GM21717 (cell line): ENCODE results near the gene MAP3K7.

ENCODE experiments used
- ATAC-seq: cut with Tn5 transposase; IDR thresholded peaks from one replicate; pipeline ENCODE4 v1.9.1; 2021; ENCODE audit warnings: mild to moderate bottlenecking, moderate library complexity; ENCODE audit not compliant: unreplicated experiment

Gene MAP3K7

DNA sequence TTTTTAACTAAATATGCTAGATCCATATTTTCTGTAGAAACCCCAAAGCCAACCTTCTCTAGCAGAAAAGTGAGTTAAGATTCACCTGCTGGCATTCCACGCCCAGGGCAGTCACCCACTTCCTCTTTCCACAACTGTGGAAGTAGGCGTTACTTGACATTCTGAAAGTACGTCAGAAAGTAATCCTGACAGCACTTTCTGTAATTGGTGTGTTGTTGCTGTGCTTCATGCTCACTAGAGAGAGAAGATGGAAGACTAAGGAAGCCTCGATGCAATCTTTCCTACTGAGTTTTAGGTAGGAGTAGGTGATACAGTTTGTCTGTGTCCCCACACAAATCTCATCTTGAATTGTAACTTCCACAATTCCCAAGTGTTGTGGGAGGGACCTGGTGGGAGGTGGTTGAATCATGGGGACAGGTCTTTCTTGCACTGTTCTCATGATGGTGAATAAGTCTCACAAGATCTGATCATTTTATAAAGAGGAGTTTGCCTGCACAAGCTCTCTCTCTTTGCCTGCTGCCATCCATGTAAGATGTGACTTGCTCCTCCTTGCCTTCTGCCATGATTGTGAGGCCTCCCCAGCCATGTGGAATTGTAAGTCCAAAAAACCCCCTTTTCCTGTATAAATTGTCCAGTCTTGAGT lies 101.1 kb downstream of the MAP3K7 start:
- no peak for ATAC-seq

GRCh38 chr6:90484903-90485302 lies 102.0 kb downstream of the MAP3K7 start:
- no peak for ATAC-seq

DNA sequence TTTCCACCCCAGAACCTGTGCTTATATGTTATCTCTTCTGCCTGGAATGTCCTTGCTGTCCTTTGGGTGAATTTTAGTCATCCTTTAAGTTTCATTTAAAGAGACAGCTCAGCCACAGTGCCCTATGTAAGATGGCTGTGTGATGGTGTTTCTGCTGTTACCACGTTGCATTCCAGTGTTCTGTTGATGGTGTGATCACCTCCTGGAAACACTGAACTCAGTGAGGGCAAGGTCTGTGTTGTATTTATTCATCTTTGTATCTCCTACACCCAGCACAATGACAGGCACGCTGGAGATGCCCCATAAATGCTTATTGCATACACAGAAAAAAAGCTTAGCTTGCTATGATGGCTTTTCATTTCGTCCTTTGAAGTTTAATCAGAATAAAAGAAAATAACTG lies 102.5 kb downstream of the MAP3K7 start:
- no peak for ATAC-seq

DNA sequence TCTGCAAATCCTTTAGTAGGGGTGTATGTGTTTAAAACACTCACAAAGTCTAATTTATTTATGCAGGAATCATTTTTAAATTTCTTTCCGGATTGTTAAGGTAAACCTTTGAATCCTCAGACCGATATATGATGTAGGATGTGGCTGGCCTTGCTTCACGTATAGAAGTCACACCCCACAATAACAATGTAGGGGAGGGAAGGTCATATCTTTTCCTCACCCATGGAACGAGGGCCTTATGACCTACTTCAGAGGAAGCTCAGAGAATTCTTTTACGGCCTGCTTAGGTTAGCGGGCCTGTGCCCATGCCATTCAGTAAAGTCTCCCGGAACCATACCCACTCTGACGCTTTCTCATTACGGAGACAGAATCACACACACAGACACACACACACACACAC lies 102.9 kb downstream of the MAP3K7 start:
- ATAC-seq, result no peak

- ATAC-seq, result no peak
Observed at GRCh38 chr6:90483116-90483839, 103.6 kb downstream of the MAP3K7 start.

- no peak for ATAC-seq
Observed at GRCh38 chr6:90480666-90481065, 106.2 kb downstream of the MAP3K7 start.

DNA sequence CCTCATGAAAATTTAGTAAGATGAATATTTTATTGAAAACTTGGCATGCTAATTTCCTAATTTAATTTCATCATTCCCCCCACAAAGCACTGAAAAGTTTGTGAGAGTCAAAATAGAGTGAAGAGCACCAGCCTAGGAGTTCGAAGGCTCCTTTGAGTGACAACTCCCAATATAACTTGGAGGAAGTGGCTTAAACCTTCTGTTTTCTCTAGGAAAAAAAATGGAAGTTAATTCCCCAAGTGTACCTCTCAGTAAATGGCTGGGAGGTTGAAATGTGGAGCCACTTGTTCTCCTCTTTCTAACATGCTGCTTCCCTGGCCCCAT lies 107.3 kb downstream of the MAP3K7 start:
- no peak for ATAC-seq

DNA sequence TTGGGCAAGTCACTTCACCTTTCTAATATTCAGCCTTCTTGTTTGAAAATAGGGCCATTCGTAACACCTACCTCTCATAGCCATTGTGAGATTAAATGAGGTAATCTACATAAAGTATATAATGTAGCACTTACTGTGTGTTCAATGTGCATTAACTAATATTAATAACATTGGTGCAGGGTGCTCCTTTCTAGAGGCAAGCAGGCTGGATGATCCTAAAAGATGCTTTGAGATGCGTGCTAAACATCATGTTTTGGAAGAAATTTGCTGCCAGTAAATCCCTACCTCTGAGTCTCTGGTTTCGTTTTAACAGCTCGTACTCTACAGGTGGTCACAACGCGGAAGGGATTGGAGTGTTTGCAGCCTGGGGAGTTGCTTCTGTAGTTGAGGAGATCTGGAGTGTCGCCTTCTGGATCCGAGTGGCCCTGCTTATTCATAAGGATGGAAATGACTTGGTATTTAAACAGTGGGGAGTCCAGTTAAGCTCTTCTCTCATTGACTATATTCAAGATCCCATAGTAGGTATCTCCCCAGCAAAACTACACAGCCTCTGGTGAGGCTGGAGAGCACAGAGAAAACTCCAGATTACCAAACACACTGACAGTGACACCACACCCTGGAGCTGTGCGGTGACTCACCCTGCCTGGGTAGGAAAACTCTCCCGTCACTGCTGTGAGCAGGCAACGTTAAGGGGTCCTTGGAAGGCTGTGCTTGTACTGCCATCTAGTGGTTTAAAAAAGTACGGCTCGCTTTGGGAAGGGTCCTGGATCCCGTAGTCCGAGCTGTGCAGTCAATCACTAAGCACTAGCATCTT lies 107.9 kb downstream of the MAP3K7 start:
- ATAC-seq, result peak; percentile 85

DNA sequence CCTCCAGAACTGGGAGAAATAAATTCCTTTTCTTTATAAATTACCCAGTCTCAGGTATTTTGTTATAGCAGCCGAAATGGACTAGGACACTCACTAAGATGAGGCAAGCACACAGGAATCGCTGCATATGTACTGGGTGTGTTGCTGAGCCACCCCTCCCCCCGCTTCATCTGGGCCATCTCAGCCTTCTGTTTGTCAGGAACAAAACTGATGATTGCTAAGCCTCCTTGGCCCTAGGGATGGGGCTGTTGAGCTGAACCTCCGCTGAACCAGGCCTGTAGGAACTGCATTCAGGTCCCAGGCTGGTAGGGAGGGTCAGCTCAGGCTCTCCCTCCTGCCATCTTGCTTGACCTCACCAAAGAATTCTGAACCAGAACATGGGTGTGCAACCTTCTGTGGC lies 108.6 kb downstream of the MAP3K7 start:
- no peak for ATAC-seq

- ATAC-seq, result no peak
Observed at GRCh38 chr6:90477366-90477765, 109.5 kb downstream of the MAP3K7 start.

DNA sequence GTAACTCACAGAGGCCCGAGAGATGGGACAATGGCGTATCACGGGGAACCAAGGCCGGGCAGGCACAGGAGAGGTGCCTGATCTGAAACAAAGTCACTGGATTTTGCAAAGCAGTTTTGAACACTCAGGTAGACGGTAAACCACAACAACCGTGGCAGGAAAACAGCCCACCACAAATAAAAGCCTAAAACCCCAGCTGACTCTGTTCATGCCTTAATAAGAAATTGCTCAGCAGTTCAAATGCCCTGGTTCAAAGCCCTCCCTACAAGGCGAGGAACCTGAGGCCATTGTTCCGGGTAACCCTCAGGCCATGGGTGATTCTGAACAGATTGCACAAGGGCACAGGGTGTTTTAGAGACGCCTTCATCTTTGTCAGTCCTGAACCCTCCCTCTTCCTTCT lies 114.2 kb downstream of the MAP3K7 start:
- ATAC-seq, result no peak

DNA sequence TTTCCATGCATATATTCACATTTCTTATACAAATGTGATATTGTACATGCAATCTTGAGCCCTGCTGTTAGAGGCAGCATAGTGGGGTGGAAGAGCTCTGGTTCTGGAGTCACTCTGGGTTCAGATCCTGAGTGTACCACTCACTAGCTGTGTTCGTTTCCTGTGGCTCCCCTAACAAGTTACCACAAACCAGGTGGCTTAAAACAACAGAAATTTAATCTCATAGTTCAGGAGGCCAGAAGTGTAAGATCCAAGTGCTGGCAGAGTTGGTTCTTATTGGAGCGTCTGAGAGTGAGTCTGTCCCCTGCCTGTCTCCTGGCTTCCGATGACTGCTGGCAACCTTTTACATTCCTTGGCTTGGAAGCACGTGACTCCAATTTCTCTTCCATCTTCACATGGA lies 115.6 kb downstream of the MAP3K7 start:
- no peak for ATAC-seq

DNA sequence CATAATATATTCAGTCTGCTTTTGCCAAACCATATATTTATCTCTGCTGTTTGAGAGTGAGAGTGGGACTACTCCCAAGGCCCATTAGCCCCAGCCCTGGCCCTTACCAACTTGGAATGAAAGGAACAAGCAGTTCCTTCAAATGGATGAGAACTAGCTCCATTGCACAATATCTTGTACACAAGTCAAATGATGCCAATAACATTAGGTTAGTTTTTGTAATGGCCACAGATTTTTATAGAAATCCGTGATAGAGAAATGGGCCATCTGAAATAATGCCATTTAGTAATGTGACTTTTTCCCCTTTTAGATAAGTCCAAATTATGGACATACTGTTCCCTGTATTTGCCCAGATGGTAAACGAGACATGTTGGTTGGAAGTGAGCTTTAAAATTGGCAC lies 117.0 kb downstream of the MAP3K7 start:
- no peak for ATAC-seq

DNA sequence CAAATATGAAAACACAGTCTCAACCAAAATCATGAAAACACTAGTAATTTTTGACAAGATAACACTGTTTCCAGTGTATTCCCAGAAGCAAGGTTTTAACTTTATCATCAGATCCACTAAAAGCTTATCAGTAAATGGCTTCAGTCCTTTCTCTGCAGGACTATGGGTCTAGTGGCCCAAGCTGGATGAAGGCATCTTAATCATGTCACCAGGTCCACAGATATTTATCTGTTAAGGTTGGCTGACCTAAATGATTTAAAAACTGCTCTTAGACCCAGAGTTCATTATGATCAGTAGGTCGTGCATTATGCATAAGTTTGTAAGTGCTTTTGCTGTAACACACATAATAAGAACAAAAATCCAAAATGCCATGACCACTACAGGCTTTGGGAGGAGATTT lies 118.0 kb downstream of the MAP3K7 start:
- ATAC-seq, result no peak

- no peak for ATAC-seq
Observed at GRCh38 chr6:90468080-90468479, 118.8 kb downstream of the MAP3K7 start.

- ATAC-seq, result no peak
Observed at GRCh38 chr6:90467546-90467945, 119.3 kb downstream of the MAP3K7 start.

DNA sequence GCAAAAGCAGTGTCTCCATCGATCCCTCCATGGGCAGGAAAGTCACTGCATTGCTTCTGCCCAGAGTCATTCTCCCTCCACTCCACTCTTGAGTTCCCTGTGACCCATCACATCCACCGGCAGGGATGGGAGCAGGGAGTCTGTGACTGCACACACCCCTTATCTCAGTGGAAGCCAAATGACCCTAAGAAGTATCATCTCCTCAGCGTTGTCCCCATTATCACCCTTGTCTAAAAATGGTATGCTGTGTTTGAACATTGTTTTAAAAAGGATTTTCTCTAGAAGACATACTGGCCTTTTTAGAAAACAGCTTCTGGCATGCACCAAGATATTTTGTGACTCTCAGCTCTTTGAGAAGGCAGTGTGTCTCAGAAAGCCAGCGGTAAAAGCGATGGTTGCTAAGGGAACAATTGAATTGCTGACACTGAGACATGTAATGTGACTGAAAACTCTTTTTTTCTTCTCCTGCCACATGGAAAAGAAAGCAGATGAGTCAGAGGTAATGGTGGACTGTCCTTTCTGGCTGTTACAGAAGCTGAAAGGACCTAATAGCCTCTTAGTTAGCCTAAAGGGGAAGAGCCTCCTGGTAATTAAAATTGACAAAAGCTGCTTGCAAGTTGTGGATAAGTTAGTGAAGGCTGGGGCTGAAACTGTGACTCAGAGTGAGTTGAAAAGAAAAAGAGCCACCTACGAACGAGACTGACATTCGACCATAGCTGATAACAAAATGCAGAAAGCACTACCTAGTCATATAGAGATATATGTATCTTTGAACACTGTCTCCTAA lies 120.5 kb downstream of the MAP3K7 start:
- ATAC-seq, result peak; percentile 48

DNA sequence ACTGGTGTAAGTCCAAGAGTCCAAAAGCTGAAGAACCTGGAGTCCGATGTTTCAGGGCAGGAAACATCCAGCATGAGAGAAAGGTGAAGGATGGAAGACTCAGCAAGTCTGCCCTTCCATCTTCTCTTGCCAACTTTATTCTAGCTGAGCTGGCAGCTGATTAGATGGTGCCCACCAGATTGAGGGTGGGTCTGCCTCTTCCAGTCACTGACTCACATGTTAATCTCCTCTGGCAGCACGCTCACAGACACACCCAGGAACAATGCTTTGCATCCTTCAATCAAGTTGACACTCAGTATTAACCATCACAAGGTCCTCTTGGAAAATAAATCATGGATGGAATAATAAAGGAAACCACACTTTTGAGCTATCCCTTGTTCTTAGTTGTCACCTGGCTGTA lies 121.2 kb downstream of the MAP3K7 start:
- no peak for ATAC-seq

GRCh38 chr6:90464507-90464906 lies 122.4 kb downstream of the MAP3K7 start:
- no peak for ATAC-seq

DNA sequence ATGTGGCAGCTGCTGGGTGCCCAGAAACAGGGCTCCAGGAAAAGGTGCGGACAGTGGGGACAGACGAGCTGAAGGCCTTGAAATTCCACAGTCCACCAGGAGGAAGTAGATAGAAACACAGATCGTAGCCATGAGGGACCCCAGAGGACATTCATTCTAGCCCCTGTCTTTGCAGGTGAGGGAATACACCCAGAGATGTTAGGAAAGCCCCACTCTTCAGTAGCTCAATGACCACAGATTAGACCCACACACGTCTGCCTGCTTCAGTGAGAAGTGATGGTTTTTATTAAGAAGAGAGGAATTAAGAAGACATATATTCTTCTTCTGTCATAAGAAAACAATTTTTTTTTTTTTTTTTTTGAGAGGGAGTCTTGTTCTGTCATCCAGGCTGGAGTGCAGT lies 123.0 kb downstream of the MAP3K7 start:
- ATAC-seq, result no peak
